Activated CD8-positive, alpha-beta memory T cell treated with anti-CD3 and anti-CD28 coated beads, Interleukin-2, amount 50 U/mL, for 1 hour (primary cell): ENCODE results near the gene TRAPPC11.
"Not testable (repeated sequence)": the region's sequence is repeated elsewhere in the genome, so short reads cannot be mapped to it uniquely, and the experiment has no call there.

Experiments used
- DNase-seq: peaks from one replicate; pipeline ENCODE4 v3.0.0-alpha.2; 2020; ENCODE audit errors: extremely low read depth

The TRAPPC11 gene

GRCh38 chr4:183659029-183659871 lies at the start of gene TRAPPC11, which contains the start of gene RWDD4:
Gene TRAPPC11 (plus strand): TSS chr4:183659293. CDS start chr4:183663868, 4,575 bp downstream.
Gene RWDD4 (minus strand): TSS chr4:183659185. CDS start chr4:183658952, 233 bp downstream.
- DNase-seq, result peak; percentile 91

GRCh38 chr4:183610033-183610432 lies 49.1 kb upstream of the TRAPPC11 start:
- DNase-seq, result no peak

- no peak for DNase-seq
These were observed 48.5 kb upstream of the TRAPPC11 start for GRCh38 chr4:183610613-183611012.

- DNase-seq, result no peak
These were observed 47.8 kb upstream of the TRAPPC11 start for GRCh38 chr4:183611210-183611830.

GRCh38 chr4:183612329-183613250 lies 46.5 kb upstream of the TRAPPC11 start:
- no peak for DNase-seq

- DNase-seq, result no peak
These were observed 42.0 kb upstream of the TRAPPC11 start for GRCh38 chr4:183617075-183617474.

- no peak for DNase-seq
These were observed 40.4 kb upstream of the TRAPPC11 start for GRCh38 chr4:183618681-183619080.

GRCh38 chr4:183620421-183620820 lies 38.7 kb upstream of the TRAPPC11 start:
- no peak for DNase-seq

GRCh38 chr4:183621875-183622274 lies 37.2 kb upstream of the TRAPPC11 start:
- no peak for DNase-seq

- DNase-seq, result no peak
These were observed 34.5 kb upstream of the TRAPPC11 start for GRCh38 chr4:183624548-183624947.

DNA sequence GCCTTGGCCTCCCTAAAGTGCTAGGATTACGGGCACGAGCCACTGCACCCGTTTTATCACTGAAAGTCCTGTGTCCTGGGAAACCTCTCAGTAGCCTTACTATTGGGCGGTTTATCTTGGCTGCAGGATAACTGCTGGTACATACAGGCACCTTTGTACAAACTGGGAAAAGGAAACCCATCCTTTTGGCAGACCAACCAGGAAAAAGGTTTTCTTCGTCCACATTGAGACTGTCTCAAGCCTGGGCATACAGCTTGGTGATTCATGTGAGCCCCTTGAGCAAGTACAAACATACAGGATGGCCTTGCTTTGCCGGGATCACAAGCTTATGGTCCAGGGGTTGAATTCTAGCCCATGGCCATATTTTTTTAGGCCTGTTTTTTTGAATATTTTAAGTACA lies 32.9 kb upstream of the TRAPPC11 start:
- DNase-seq, result no peak

DNA sequence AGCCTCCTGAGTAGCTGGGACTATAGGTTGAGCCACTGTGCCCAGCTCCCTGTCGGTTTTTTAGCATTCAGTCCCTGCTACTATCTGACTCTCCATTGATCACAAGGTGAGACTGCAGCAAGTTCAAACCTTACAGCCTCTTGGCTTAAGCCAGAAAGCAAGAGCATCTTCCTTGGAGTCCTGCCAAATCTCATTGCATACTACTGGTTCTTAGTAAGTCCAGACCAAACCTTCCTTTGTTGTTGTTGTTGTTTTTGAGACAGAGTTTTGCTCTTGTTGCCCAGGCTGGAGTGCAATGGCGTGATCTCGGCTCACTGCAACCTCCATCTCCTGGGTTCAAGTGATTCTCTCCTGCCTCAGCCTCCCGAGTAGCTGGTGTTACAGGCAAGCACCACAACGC lies 31.8 kb upstream of the TRAPPC11 start:
- not testable (repeated sequence) for DNase-seq

DNA sequence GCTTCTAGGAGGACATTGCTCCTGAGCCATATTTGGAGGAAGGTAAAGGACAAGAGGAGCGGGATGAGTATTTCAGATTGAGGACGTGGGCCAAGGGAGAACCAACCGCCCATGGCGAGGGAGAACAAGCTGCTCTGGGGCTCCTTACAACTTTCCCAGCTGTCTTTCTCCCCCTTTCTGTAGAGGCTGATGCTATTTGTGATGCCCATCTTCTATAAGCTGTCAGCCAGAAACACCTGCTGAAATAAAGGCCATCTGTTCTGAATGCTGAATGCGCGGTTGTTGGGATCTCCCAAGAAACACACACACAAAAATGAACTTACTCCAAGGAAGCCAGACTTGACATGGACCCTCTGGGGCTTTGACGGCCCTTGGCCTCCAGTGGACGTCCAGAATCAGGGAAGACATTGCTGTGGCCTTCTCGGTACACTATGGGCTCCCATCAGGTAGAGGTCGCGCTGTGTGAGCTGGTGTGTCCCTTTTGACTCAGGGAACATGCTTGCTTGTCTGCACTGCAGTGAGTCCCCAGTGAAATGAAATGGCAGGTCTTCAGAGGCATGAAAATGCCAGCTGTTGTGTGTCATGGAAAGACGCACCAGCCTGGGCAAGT lies 31.0 kb upstream of the TRAPPC11 start:
- DNase-seq, result no peak

- DNase-seq, result no peak
These were observed 27.4 kb upstream of the TRAPPC11 start for GRCh38 chr4:183631577-183632198.

DNA sequence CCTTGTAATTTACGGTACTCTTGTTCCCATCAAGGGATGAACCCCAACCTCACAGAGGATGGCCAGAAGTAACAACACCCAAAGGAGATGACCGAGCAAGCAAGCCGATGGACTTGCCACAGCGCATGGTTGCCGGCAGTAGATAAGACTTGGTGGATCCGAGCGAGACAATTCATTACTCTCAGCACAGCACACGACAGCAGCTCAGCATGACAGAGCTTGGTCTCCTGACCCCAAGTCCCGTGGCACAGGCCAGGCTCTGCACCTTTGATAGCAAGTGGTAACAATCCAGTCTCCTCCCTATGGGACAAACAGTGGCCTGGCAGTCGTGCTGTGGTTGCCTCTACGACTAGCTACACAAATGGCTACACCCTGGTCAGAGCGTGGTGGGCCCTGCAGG lies 26.4 kb upstream of the TRAPPC11 start:
- DNase-seq, result no peak

- DNase-seq, result no peak
These were observed 25.4 kb upstream of the TRAPPC11 start for GRCh38 chr4:183633476-183634400.

- DNase-seq, result no peak
These were observed 23.8 kb upstream of the TRAPPC11 start for GRCh38 chr4:183635321-183635720.

GRCh38 chr4:183635741-183636140 lies 23.4 kb upstream of the TRAPPC11 start:
- DNase-seq, result no peak

DNA sequence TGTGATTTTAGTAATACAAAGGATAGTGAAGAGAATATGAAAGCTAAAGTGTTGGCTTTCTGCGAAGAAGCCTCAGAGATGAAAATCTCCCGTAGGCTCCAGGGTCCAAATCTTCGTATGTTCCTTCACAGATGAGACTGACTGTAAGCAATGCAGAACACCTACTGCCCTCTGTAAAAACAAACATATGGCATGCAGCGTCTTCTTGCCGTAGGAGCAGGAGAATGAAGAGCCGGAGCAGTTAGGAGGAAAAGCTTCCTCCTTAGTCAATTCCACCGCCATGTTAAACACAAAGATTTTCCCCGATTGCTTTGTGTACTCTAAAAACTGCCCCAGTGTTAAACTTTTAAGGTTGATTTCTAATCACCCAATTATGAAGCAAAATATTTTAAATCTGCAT lies 22.6 kb upstream of the TRAPPC11 start:
- DNase-seq, result no peak

DNA sequence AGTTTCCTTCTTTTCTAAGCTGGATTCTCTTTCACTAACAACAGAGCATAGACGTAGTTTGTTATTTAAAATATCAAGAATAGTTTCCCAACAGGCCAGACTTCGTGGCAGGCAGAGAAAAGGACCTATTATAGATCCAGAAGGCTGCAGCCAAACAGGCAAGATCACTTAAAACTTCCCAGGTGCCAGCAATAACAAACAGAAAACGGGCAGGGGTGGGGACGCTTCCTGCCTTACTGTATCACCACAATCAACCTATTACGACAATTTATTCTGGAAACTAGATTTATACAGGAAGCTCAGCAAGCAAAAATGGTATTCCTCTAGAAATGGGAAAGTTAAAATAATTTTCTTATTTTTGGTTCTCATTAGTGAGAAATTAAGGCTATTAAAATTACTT lies 22.2 kb upstream of the TRAPPC11 start:
- DNase-seq, result no peak
